Measurements from ENCODE around the gene HSD3B7. TPM values are rescaled to one million over a fixed set of nuclear protein-coding genes. Genes with fewer than 3 reads are reported as not detected.
A peak's percentile ranks its signal among the peaks of the same experiment; 100 is the strongest.

The HSD3B7 gene
- total and polyA plus RNA-seq, 2 donors (not counting 1 experiment from before 2014, with no cell fraction given): 0.89 to 1.2 TPM

- peaks cover 0 to 5% (median 0%) of the 10 kb centered on the region in 3 donors for H3K9me3 ChIP-seq (ENCODE audit: control extremely low read depth in 1 of 3, control insufficient read depth in 2 of 3, insufficient read depth in 1 of 3, low read length in 2 of 3)
- peaks cover 9 to 13% of the 10 kb centered on the region in 2 donors for H3K4me1 ChIP-seq (ENCODE audit: control insufficient read depth in 2 of 2, insufficient read depth in 2 of 2, low read length in 2 of 2)
- peak overlapping the region; percentile 88 for H3K4me2 ChIP-seq (replicated peaks; ENCODE audit: low read depth, low read length, poor library complexity, severe bottlenecking)
- H3K27ac Mint-ChIP-seq: peak overlapping the region; percentile 92
- peaks cover 0 to 7% (median 0%) of the 10 kb centered on the region in 4 experiments for H3K27me3 ChIP-seq (replicated peaks in 1 of 4; ENCODE audit: control extremely low read depth in 1 of 4, control insufficient read depth in 3 of 4, insufficient read depth in 4 of 4, low read length in 3 of 4)
- peak overlapping the region in 4 of 5 experiments; percentile 54 to 72 (median 66) for H3K4me3 ChIP-seq (ENCODE audit: control extremely low read depth in 1 of 5, extremely low read depth in 1 of 5, insufficient read depth in 1 of 5, low read depth in 2 of 5, low read length in 4 of 5)
- H3K4me3 Mint-ChIP-seq: peak overlapping the region; percentile 91
- peak; percentile 88 for DNase-seq
- H3K9ac ChIP-seq (ENCODE audit: low read length): peak overlapping the region; percentile 72
- no peaks in the 10 kb centered on the region for H3K9me3 Mint-ChIP-seq (ENCODE audit: insufficient read depth)
- H3K27ac ChIP-seq (ENCODE audit: low read length in 2 of 2): peak overlapping the region; percentile 29 to 62
- peak overlapping the region; percentile 96 for H2AFZ ChIP-seq (ENCODE audit: insufficient read depth, low read depth, low read length, poor library complexity, severe bottlenecking)
- 5% methylated on average over 53 of the region's 60 CpGs for WGBS (ENCODE audit: insufficient coverage)
- ChIA-PET CTCF (interaction anchor here (0.7 to 1.8 kb wide), 4 partner anchors 11 to 145 kb away, joined by 3 to 6 read pairs (median 4); partner anchors contain the start of gene ZNF668), POLR2A (interaction anchor here (0.5 to 1.6 kb wide), 4 partner anchors 123 to 496 kb away, joined by 3 to 6 read pairs (median 5); partner anchors contain the start of gene FUS)
- no peaks in the 10 kb centered on the region for H4K20me1 ChIP-seq (ENCODE audit: control insufficient read depth, insufficient read depth, low read length, poor library complexity, severe bottlenecking)
- no peaks in the 10 kb centered on the region for H3K79me2 ChIP-seq (ENCODE audit: control insufficient read depth, insufficient read depth, low read length)
- no peaks in the 10 kb centered on the region for H3K36me3 ChIP-seq (replicated peaks in 1 of 2; ENCODE audit: control extremely low read depth in 1 of 2, control insufficient read depth in 1 of 2, extremely low read depth in 1 of 2, insufficient read depth in 2 of 2, low read length in 1 of 2)
- TF ChIP-seq EZH2 (IDR thresholded peaks at IDR 0.05; ENCODE audit: borderline replicate concordance, insufficient read depth, low read depth, low read length, poor library complexity, severe bottlenecking) (no peak), CTCF (IDR thresholded peaks at IDR 0.05) (no peak)
- H3K27me3 Mint-ChIP-seq: no peaks in the 10 kb centered on the region
- intact Hi-C loops (cut with micrococcal nuclease): loop anchor here (1.0 kb wide), 5 partner anchors 37 to 145 kb away; partner anchors contain the start of genes SETD1A and VKORC1
- ATAC-seq (ENCODE audit: low read depth): peak; percentile 100
- H3K4me1 Mint-ChIP-seq: peaks cover 9% of the 10 kb centered on the region
These were observed 12.1 kb downstream of the HSD3B7 start for GRCh38 chr16:30996985-30997724.
